IMR-90 (cell line): ENCODE data around the gene CLEC3B. TPM values are rescaled to one million over a fixed set of nuclear protein-coding genes. Genes with fewer than 3 reads are reported as not detected.

Experiments used
- ATAC-seq: fragments of 200-7000 bp; cut with Tn5 transposase; 2 replicates; pipeline ENCODE4 v1.9.1; 2020; ENCODE audit warnings: low read depth, mild to moderate bottlenecking, moderate library complexity
- BruUV-seq: library from RNA; stranded (reverse); fragments of 400-500 nt; replicated peaks from 2 replicates; lab custom pipeline; 2021; lab: Mats Ljungman, UMichigan
- CTCF ChIA-PET: fragments of 300-600 bp; formaldehyde crosslinking; extraction: SDS; loops from one replicate; lab custom pipeline; 2021; ENCODE audit warnings: antibody characterized with exemption; lab: Yijun Ruan, JAX
- POLR2A ChIA-PET: fragments of 300-600 bp; sonication (Branson Sonifier 250); formaldehyde crosslinking; loops from one replicate; lab custom pipeline; 2022; ENCODE audit warnings: antibody characterized with exemption; ENCODE audit not compliant: unreplicated experiment; lab: Charles Lee
- DNase-seq: peaks from one replicate; pipeline ENCODE4 v3.0.0; 2013
- H2AFZ ChIP-seq: replicated peaks from 2 replicates; pipeline ENCODE3; 2013; ENCODE audit warnings: low read length, mild to moderate bottlenecking; ENCODE audit not compliant: poor library complexity
- H2AK5ac ChIP-seq: 2 replicates; pipeline ENCODE4 v1.6.1; 2013; ENCODE audit warnings: low read depth, low read length, inconsistent platforms
- H2AK9ac ChIP-seq: replicated peaks from 2 replicates; pipeline ENCODE3; 2013; ENCODE audit warnings: mild to moderate bottlenecking, low read depth, low read length, moderate library complexity; ENCODE audit not compliant: poor library complexity
- H2BK120ac ChIP-seq: 2 replicates; pipeline ENCODE4 v1.6.1; 2013; ENCODE audit warnings: low read depth, low read length, inconsistent platforms
- H2BK15ac ChIP-seq: 3 replicates; pipeline ENCODE4 v1.6.1; 2013; ENCODE audit warnings: low read depth, low read length, inconsistent platforms
- H2BK20ac ChIP-seq: 2 replicates; pipeline ENCODE4 v1.6.1; 2013; ENCODE audit warnings: low read depth, mild to moderate bottlenecking, inconsistent platforms, low read length, moderate library complexity
- H2BK5ac ChIP-seq: 2 replicates; pipeline ENCODE4 v1.6.1; 2013; ENCODE audit warnings: mild to moderate bottlenecking, low read depth, low read length, inconsistent platforms; ENCODE audit not compliant: poor library complexity, severe bottlenecking
- H3K14ac ChIP-seq: replicated peaks from 2 replicates; pipeline ENCODE4 v1.6.1; 2013; ENCODE audit warnings: low read depth, low read length, inconsistent platforms
- H3K18ac ChIP-seq: 2 replicates; pipeline ENCODE4 v1.6.1; 2013; ENCODE audit warnings: low read depth, low read length, control low read depth
- H3K23ac ChIP-seq: 2 replicates; pipeline ENCODE4 v1.6.1; 2013; ENCODE audit warnings: low read depth, low read length, inconsistent platforms
- H3K27ac ChIP-seq: 2 replicates; pipeline ENCODE4 v1.5.1; 2013; ENCODE audit warnings: mild to moderate bottlenecking, control low read depth, low read length; ENCODE audit not compliant: insufficient read depth
- H3K27me3 ChIP-seq: 2 replicates; pipeline ENCODE4 v1.6.1; 2013; ENCODE audit warnings: low read length; ENCODE audit not compliant: control insufficient read depth, insufficient read depth
- H3K36me3 ChIP-seq: 2 replicates; pipeline ENCODE4 v1.6.1; 2013; ENCODE audit warnings: low read length, mixed read lengths; ENCODE audit not compliant: control insufficient read depth, insufficient read depth
- H3K4ac ChIP-seq: 2 replicates; pipeline ENCODE4 v1.6.1; 2013; ENCODE audit warnings: low read depth, low read length, inconsistent platforms
- H3K4me1 ChIP-seq: 2 replicates; pipeline ENCODE4 v1.6.1; 2013; ENCODE audit warnings: low read length, mixed read lengths; ENCODE audit not compliant: control insufficient read depth, insufficient read depth
- H3K4me2 ChIP-seq: 2 replicates; pipeline ENCODE4 v1.6.1; 2013; ENCODE audit warnings: low read depth, mild to moderate bottlenecking, control low read depth, low read length, moderate library complexity
- H3K4me3 ChIP-seq: 2 replicates; pipeline ENCODE4 v1.5.1; 2013; ENCODE audit warnings: low read depth, mild to moderate bottlenecking, control low read depth, low read length, moderate library complexity; ENCODE audit not compliant: insufficient read depth
- H3K56ac ChIP-seq: 2 replicates; pipeline ENCODE4 v1.6.1; 2013; ENCODE audit warnings: low read length, inconsistent platforms; ENCODE audit not compliant: insufficient read depth; ENCODE audit errors: extremely low read depth
- H3K79me1 ChIP-seq, 2 experiments: 2 replicates each; pipeline ENCODE4 v1.6.1; 2013; ENCODE audit warnings: low read length in 2 of 2, inconsistent platforms in 1 of 2, low read depth in 1 of 2
- H3K9ac ChIP-seq: 2 replicates; pipeline ENCODE4 v1.6.1; 2013; ENCODE audit warnings: low read depth, low read length, control low read depth
- H3K9me1 ChIP-seq: 2 replicates; pipeline ENCODE4 v1.6.1; 2013; ENCODE audit warnings: low read length, inconsistent platforms; ENCODE audit not compliant: insufficient read depth
- H3K9me3 ChIP-seq: 2 replicates; pipeline ENCODE4 v1.6.1; 2013; ENCODE audit warnings: low read length; ENCODE audit not compliant: control insufficient read depth, insufficient read depth
- H4K20me1 ChIP-seq: 2 replicates; pipeline ENCODE4 v1.6.1; 2013; ENCODE audit warnings: low read length, inconsistent platforms; ENCODE audit not compliant: insufficient read depth
- H4K5ac ChIP-seq: 2 replicates; pipeline ENCODE4 v1.6.1; 2013; ENCODE audit warnings: mild to moderate bottlenecking, low read depth, low read length, control low read depth
- H4K8ac ChIP-seq, 2 experiments: 2 replicates each; pipeline ENCODE4 v1.6.1; 2013; ENCODE audit warnings: low read depth in 2 of 2, low read length in 2 of 2, control low read depth in 1 of 2, inconsistent platforms in 1 of 2
- H4K91ac ChIP-seq: 2 replicates; pipeline ENCODE4 v1.6.1; 2013; ENCODE audit warnings: low read depth, low read length, inconsistent platforms; ENCODE audit not compliant: insufficient read depth
- NFE2L2 ChIP-seq: fragments of 150-350 bp; IDR thresholded peaks from 2 replicates; pipeline ENCODE4 v1.6.1; 2016; ENCODE audit warnings: low read depth, mild to moderate bottlenecking, low read length
- RAD21 ChIP-seq: IDR thresholded peaks from 2 replicates; pipeline ENCODE4 v1.6.1; 2012; ENCODE audit warnings: low read length, improper control_type of control experiment
- RCOR1 ChIP-seq: IDR thresholded peaks from 2 replicates; pipeline ENCODE4 v1.6.1; 2012; ENCODE audit warnings: mild to moderate bottlenecking, low read length, improper control_type of control experiment; ENCODE audit not compliant: insufficient replicate concordance
- WGBS, 2 experiments: methylation state at CpG; one replicate each; pipeline versions ENCODE4 v1.1.5 to v1.1.7; 2013; ENCODE audit warnings: missing lambda C conversion rate in 2 of 2; ENCODE audit not compliant: insufficient read length in 1 of 2; ENCODE audit errors: extremely low coverage in 2 of 2; 5-methylcytosine and 5-hydroxymethylcytosine counted together
- dilution Hi-C: fragments of 300-500 bp; cut with HindIII; formaldehyde crosslinking; loops from one replicate; pipeline ENCODE4 v1.14.3; 2018; ENCODE audit warnings: low sequenced_read_pairs; ENCODE audit not compliant: unreplicated experiment
- in situ Hi-C: fragments of 300-500 bp; cut with MboI; formaldehyde crosslinking; loops from 3 replicates; pipeline ENCODE4 v1.14.3; 2019; ENCODE audit warnings: low sequenced_read_pairs, inconsistent platforms, mixed read lengths
- intact Hi-C: fragments of 100-400 bp; cut with micrococcal nuclease; formaldehyde crosslinking; loops from 2 replicates; pipeline ENCODE4 v1.10.0; 2022
- polyA plus RNA-seq, 3 experiments: library from polyadenylated mRNA; depleted of rRNA; stranded (reverse); fragments of >200 nt; gene quantifications; 2 replicates each; pipeline ENCODE4 v1.2.3, GENCODE V29; 2012; ENCODE audit warnings: low replicate concordance in 1 of 3
- total RNA-seq: library from RNA; depleted of rRNA; stranded (reverse); fragments of >200 nt; gene quantifications from 2 replicates; pipeline ENCODE4 v1.2.3, GENCODE V29; 2012
- TF ChIP-seq, protein P1 (sequence below): conservative IDR thresholded peaks from 2 replicates; pipeline ENCODE4 v1.5.1; 2012; ENCODE audit warnings: mild to moderate bottlenecking, low read depth, low read length, improper control_type of control experiment

CLEC3B gene
- total and polyA plus RNA-seq, 2 of the 4 experiments (the other 2 are of a cell fraction) = 3.6 to 13.2 TPM

GRCh38 chr3:44988073-44988472 lies 38.0 kb upstream of the CLEC3B start:
- DNase-seq (no peak), ATAC-seq (peak; percentile 32; the same call in 1 of the 2 replicates)
- no peaks in the 10 kb centered on the region for H3K27me3 ChIP-seq
- H2AK9ac ChIP-seq = no peak overlapping the region
- no peak overlapping the region for H2BK120ac ChIP-seq
- no TSS peak for BruUV-seq
- peaks cover 10% of the 10 kb centered on the region for H3K4me1 ChIP-seq
- H3K4ac ChIP-seq = no peak overlapping the region
- H4K91ac ChIP-seq = no peak overlapping the region
- no peak overlapping the region for H3K4me2 ChIP-seq
- H3K36me3 ChIP-seq = peaks cover 4% of the 10 kb centered on the region; the same call in 1 of the 2 replicates
- H2AFZ ChIP-seq = no peak overlapping the region
- peaks cover 45 to 66% of the 10 kb centered on the region in 2 experiments for H3K79me1 ChIP-seq
- H4K8ac ChIP-seq = no peak overlapping the region
- no peak overlapping the region for H3K4me3 ChIP-seq
- H3K23ac ChIP-seq = no peak overlapping the region
- no peak overlapping the region for H3K56ac ChIP-seq
- H2BK15ac ChIP-seq = no peak overlapping the region
- ChIA-PET CTCF (interaction anchor here (0.6 kb wide), 3 partner anchors 49 to 339 kb away, joined by 3 read pairs; partner anchors contain the start of gene ZNF35), POLR2A (no interaction called here)
- peaks cover 15% of the 10 kb centered on the region for H3K9me1 ChIP-seq
- intact Hi-C loops = no loop called here
- H3K9me3 ChIP-seq = no peaks in the 10 kb centered on the region
- no peak overlapping the region for H2BK5ac ChIP-seq
- no peak overlapping the region for H4K5ac ChIP-seq
- no peak overlapping the region for H3K27ac ChIP-seq
- WGBS, 2 experiments = no CpG with 5 or more reads among the region's 2 CpGs
- in situ Hi-C loops = no loop called here
- H3K18ac ChIP-seq = no peak overlapping the region
- H3K14ac ChIP-seq = no peak overlapping the region
- TF ChIP-seq RAD21 (peak; percentile 23; the same call in 1 of the 2 replicates), RCOR1 (no peak), NFE2L2 (no peak)
- TF ChIP-seq, protein P1, sequence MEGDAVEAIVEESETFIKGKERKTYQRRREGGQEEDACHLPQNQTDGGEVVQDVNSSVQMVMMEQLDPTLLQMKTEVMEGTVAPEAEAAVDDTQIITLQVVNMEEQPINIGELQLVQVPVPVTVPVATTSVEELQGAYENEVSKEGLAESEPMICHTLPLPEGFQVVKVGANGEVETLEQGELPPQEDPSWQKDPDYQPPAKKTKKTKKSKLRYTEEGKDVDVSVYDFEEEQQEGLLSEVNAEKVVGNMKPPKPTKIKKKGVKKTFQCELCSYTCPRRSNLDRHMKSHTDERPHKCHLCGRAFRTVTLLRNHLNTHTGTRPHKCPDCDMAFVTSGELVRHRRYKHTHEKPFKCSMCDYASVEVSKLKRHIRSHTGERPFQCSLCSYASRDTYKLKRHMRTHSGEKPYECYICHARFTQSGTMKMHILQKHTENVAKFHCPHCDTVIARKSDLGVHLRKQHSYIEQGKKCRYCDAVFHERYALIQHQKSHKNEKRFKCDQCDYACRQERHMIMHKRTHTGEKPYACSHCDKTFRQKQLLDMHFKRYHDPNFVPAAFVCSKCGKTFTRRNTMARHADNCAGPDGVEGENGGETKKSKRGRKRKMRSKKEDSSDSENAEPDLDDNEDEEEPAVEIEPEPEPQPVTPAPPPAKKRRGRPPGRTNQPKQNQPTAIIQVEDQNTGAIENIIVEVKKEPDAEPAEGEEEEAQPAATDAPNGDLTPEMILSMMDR = peak; percentile 43
- dilution Hi-C loops = no loop called here
- H2AK5ac ChIP-seq = no peak overlapping the region
- H3K9ac ChIP-seq = no peak overlapping the region
- no peak overlapping the region for H2BK20ac ChIP-seq
- peaks cover 33% of the 10 kb centered on the region for H4K20me1 ChIP-seq
